SK-N-SH treated with all-trans-retinoic acid at 6 μM for 48 hours (cell line): ENCODE results near the gene TSLP.

Experiments
- ATAC-seq: fragments of 200-7000 bp; cut with Tn5 transposase; 3 replicates; pipeline ENCODE4 v1.9.1; 2020; ENCODE audit warnings: mild to moderate bottlenecking, moderate library complexity
- ARNTL ChIP-seq: fragments of 450-650 bp; formaldehyde crosslinking; IDR thresholded peaks from 2 replicates; pipeline ENCODE4 v1.5.0; 2020; ENCODE audit warnings: low read depth, mild to moderate bottlenecking, moderate library complexity, borderline replicate concordance
- BACH2 ChIP-seq: fragments of 250-450 bp; sonication (Bioruptor Pico); IDR thresholded peaks from 2 replicates; pipeline ENCODE4 v1.9.0; 2021; ENCODE audit warnings: mild to moderate bottlenecking, borderline replicate concordance
- CSDC2 ChIP-seq: fragments of 250-450 bp; sonication (Bioruptor Pico); IDR thresholded peaks from 2 replicates; pipeline ENCODE4 v1.5.0; 2020; ENCODE audit warnings: mild to moderate bottlenecking, moderate library complexity
- ESRRG ChIP-seq: fragments of 250-450 bp; sonication (Bioruptor Pico); IDR thresholded peaks from 2 replicates; pipeline ENCODE4 v1.6.1; 2021; ENCODE audit warnings: mild to moderate bottlenecking
- ISL1 ChIP-seq: fragments of 250-450 bp; sonication (Bioruptor Pico); IDR thresholded peaks from 2 replicates; pipeline ENCODE4 v2.1.2; 2022; ENCODE audit warnings: mild to moderate bottlenecking, moderate library complexity
- OSR1 ChIP-seq: fragments of 250-450 bp; sonication (Bioruptor Pico); IDR thresholded peaks from 2 replicates; pipeline ENCODE4 v1.8.0; 2022; ENCODE audit warnings: moderate library complexity, mild to moderate bottlenecking, inconsistent platforms
- PPARA ChIP-seq: fragments of 250-450 bp; sonication (Bioruptor Pico); IDR thresholded peaks from 2 replicates; pipeline ENCODE4 v1.5.0; 2020; ENCODE audit warnings: mild to moderate bottlenecking, borderline replicate concordance
- RARB ChIP-seq: fragments of 250-450 bp; sonication (Bioruptor Pico); IDR thresholded peaks from 2 replicates; pipeline ENCODE4 v1.8.0; 2021; ENCODE audit warnings: mild to moderate bottlenecking, moderate library complexity
- TOX ChIP-seq: fragments of 250-450 bp; sonication (Bioruptor Pico); IDR thresholded peaks from 2 replicates; pipeline ENCODE4 v1.8.0; 2021; ENCODE audit warnings: mild to moderate bottlenecking, moderate library complexity, borderline replicate concordance
- ZC3H10 ChIP-seq: fragments of 250-450 bp; sonication (Bioruptor Pico); IDR thresholded peaks from 2 replicates; pipeline ENCODE4 v1.5.1; 2021; ENCODE audit warnings: mild to moderate bottlenecking, moderate library complexity
- ZFP3 ChIP-seq: fragments of 250-450 bp; sonication (Bioruptor Pico); IDR thresholded peaks from 2 replicates; pipeline ENCODE4 v1.5.0; 2020; ENCODE audit warnings: mild to moderate bottlenecking, moderate library complexity
- ZFP30 ChIP-seq: fragments of 450-650 bp; formaldehyde crosslinking; IDR thresholded peaks from 2 replicates; pipeline ENCODE4 v1.5.0; 2022; ENCODE audit warnings: mild to moderate bottlenecking, moderate library complexity
- ZNF565 ChIP-seq: fragments of 450-650 bp; formaldehyde crosslinking; conservative IDR thresholded peaks from 2 replicates; pipeline ENCODE4 v1.5.0; 2020; ENCODE audit warnings: low read depth, mild to moderate bottlenecking, moderate library complexity
- ZNF70 ChIP-seq: fragments of 450-650 bp; formaldehyde crosslinking; IDR thresholded peaks from 2 replicates; pipeline ENCODE4 v1.5.0; 2020; ENCODE audit warnings: mild to moderate bottlenecking, moderate library complexity
- TF ChIP-seq, protein P1 (sequence below): fragments of 250-450 bp; sonication (Bioruptor Pico); IDR thresholded peaks from 2 replicates; pipeline ENCODE4 v1.8.0; 2021; ENCODE audit warnings: low read depth, mild to moderate bottlenecking, moderate library complexity, borderline replicate concordance
- TF ChIP-seq, protein P2 (sequence below): fragments of 250-450 bp; sonication (Bioruptor Pico); IDR thresholded peaks from 2 replicates; pipeline ENCODE4 v1.8.0; 2020; ENCODE audit warnings: mild to moderate bottlenecking, moderate library complexity, borderline replicate concordance
- TF ChIP-seq, protein P3 (sequence below): fragments of 250-450 bp; sonication (Bioruptor Pico); IDR thresholded peaks from 2 replicates; pipeline ENCODE4 v1.5.0; 2020; ENCODE audit warnings: mild to moderate bottlenecking, moderate library complexity
- TF ChIP-seq, protein P4 (sequence below): fragments of 250-450 bp; sonication (Bioruptor Pico); IDR thresholded peaks from 2 replicates; pipeline ENCODE4 v1.5.1; 2021; ENCODE audit warnings: mild to moderate bottlenecking, moderate library complexity
- TF ChIP-seq, protein P5 (sequence below): fragments of 250-450 bp; sonication (Bioruptor Pico); IDR thresholded peaks from 2 replicates; pipeline ENCODE4 v1.5.1; 2020; ENCODE audit warnings: low read depth, mild to moderate bottlenecking, moderate library complexity

Gene TSLP

DNA sequence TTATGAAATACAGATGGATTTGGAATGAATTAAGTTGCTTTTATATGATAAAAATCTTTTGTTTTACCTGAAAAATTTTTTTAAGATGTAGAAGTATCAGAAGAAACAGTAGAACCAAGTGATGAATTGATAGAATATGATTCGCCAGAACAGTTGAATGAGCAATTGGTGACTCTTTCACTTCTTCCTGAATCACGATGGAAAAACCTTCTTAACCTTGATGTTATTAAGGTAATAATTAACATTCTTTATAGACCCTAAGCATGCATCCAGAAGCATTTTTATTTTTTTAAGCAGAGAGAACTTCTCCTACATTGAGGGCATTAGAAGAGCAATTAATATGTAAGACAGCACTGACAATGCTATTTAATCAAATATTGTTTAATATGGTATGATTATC lies 49.4 kb downstream of the TSLP start (continued):
- TF ChIP-seq, protein P1, sequence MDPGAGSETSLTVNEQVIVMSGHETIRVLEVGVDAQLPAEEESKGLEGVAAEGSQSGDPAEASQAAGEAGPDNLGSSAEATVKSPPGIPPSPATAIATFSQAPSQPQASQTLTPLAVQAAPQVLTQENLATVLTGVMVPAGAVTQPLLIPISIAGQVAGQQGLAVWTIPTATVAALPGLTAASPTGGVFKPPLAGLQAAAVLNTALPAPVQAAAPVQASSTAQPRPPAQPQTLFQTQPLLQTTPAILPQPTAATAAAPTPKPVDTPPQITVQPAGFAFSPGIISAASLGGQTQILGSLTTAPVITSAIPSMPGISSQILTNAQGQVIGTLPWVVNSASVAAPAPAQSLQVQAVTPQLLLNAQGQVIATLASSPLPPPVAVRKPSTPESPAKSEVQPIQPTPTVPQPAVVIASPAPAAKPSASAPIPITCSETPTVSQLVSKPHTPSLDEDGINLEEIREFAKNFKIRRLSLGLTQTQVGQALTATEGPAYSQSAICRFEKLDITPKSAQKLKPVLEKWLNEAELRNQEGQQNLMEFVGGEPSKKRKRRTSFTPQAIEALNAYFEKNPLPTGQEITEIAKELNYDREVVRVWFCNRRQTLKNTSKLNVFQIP (CRISPR knock-in tag) = no peak
- TF ChIP-seq, protein P2, sequence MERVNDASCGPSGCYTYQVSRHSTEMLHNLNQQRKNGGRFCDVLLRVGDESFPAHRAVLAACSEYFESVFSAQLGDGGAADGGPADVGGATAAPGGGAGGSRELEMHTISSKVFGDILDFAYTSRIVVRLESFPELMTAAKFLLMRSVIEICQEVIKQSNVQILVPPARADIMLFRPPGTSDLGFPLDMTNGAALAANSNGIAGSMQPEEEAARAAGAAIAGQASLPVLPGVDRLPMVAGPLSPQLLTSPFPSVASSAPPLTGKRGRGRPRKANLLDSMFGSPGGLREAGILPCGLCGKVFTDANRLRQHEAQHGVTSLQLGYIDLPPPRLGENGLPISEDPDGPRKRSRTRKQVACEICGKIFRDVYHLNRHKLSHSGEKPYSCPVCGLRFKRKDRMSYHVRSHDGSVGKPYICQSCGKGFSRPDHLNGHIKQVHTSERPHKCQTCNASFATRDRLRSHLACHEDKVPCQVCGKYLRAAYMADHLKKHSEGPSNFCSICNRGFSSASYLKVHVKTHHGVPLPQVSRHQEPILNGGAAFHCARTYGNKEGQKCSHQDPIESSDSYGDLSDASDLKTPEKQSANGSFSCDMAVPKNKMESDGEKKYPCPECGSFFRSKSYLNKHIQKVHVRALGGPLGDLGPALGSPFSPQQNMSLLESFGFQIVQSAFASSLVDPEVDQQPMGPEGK = no peak
- TF ChIP-seq CSDC2 (CRISPR knock-in tag) (no peak), BACH2 (CRISPR knock-in tag) (no peak), PPARA (CRISPR knock-in tag) (no peak), RARB (CRISPR knock-in tag) (no peak), ZFP30 (CRISPR knock-in tag) (no peak), TOX (CRISPR knock-in tag) (no peak), ISL1 (no peak)

DNA sequence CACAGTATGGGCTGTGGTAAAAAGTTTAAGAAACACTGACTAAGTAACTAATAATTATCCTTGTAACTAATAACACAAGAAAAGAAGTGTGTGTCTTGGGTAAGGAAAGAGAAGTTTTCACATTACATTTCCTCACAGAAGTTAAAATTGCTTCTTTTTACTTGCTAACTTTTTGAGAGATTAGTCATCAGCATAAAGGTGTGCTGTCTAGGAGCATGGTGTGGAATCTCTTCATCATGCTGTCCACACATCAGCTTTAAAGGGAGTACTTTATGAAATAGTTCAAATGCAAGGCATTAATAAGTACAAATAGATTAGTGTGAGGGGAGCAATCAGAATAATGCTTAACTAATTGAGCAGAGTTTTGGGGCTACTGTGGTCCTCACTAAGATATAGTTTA lies 50.4 kb downstream of the TSLP start:
- no peak for ATAC-seq

More for the DNA sequence above, 50.4 kb downstream of the TSLP start:
- TF ChIP-seq ZNF565 (no peak), ZNF70 (CRISPR knock-in tag) (no peak), ARNTL (CRISPR knock-in tag) (no peak), ZFP30 (CRISPR knock-in tag) (no peak), ISL1 (no peak), BACH2 (CRISPR knock-in tag) (no peak), ZFP3 (no peak), ESRRG (CRISPR knock-in tag) (no peak), ZC3H10 (CRISPR knock-in tag) (no peak), PPARA (CRISPR knock-in tag) (no peak), OSR1 (no peak)
- TF ChIP-seq, protein P3, sequence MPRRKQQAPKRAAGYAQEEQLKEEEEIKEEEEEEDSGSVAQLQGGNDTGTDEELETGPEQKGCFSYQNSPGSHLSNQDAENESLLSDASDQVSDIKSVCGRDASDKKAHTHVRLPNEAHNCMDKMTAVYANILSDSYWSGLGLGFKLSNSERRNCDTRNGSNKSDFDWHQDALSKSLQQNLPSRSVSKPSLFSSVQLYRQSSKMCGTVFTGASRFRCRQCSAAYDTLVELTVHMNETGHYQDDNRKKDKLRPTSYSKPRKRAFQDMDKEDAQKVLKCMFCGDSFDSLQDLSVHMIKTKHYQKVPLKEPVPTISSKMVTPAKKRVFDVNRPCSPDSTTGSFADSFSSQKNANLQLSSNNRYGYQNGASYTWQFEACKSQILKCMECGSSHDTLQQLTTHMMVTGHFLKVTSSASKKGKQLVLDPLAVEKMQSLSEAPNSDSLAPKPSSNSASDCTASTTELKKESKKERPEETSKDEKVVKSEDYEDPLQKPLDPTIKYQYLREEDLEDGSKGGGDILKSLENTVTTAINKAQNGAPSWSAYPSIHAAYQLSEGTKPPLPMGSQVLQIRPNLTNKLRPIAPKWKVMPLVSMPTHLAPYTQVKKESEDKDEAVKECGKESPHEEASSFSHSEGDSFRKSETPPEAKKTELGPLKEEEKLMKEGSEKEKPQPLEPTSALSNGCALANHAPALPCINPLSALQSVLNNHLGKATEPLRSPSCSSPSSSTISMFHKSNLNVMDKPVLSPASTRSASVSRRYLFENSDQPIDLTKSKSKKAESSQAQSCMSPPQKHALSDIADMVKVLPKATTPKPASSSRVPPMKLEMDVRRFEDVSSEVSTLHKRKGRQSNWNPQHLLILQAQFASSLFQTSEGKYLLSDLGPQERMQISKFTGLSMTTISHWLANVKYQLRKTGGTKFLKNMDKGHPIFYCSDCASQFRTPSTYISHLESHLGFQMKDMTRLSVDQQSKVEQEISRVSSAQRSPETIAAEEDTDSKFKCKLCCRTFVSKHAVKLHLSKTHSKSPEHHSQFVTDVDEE (CRISPR knock-in tag) = no peak
- TF ChIP-seq, protein P4, sequence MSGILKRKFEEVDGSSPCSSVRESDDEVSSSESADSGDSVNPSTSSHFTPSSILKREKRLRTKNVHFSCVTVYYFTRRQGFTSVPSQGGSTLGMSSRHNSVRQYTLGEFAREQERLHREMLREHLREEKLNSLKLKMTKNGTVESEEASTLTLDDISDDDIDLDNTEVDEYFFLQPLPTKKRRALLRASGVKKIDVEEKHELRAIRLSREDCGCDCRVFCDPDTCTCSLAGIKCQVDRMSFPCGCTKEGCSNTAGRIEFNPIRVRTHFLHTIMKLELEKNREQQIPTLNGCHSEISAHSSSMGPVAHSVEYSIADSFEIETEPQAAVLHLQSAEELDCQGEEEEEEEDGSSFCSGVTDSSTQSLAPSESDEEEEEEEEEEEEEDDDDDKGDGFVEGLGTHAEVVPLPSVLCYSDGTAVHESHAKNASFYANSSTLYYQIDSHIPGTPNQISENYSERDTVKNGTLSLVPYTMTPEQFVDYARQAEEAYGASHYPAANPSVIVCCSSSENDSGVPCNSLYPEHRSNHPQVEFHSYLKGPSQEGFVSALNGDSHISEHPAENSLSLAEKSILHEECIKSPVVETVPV (CRISPR knock-in tag) = no peak
- TF ChIP-seq, protein P2 = no peak
- TF ChIP-seq, protein P5, sequence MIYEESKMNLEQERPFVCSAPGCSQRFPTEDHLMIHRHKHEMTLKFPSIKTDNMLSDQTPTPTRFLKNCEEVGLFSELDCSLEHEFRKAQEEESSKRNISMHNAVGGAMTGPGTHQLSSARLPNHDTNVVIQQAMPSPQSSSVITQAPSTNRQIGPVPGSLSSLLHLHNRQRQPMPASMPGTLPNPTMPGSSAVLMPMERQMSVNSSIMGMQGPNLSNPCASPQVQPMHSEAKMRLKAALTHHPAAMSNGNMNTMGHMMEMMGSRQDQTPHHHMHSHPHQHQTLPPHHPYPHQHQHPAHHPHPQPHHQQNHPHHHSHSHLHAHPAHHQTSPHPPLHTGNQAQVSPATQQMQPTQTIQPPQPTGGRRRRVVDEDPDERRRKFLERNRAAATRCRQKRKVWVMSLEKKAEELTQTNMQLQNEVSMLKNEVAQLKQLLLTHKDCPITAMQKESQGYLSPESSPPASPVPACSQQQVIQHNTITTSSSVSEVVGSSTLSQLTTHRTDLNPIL (CRISPR knock-in tag) = no peak
- TF ChIP-seq, protein P1 (CRISPR knock-in tag) = no peak
